HCT116 (cell line): ENCODE measurements around the gene ADAM10. TPM values are rescaled to one million over a fixed set of nuclear protein-coding genes. Genes with fewer than 3 reads are reported as not detected.

Source experiments
- ATAC-seq: fragments of 200-7000 bp; cut with Tn5 transposase; 2 replicates; pipeline ENCODE4 v1.9.1; 2020; ENCODE audit warnings: mild to moderate bottlenecking, moderate library complexity
- BruUV-seq: library from RNA; stranded (reverse); fragments of 400-500 nt; replicated peaks from 2 replicates; lab custom pipeline; 2021; lab: Mats Ljungman, UMichigan
- CTCF ChIA-PET: fragments of 300-600 bp; sonication (Branson Sonifier 250); formaldehyde crosslinking; loops from one replicate; lab custom pipeline; 2021; ENCODE audit warnings: antibody characterized with exemption; lab: Charles Lee
- POLR2A ChIA-PET: fragments of 300-600, 350-600 bp; sonication (Branson Sonifier 250); formaldehyde crosslinking; loops from one replicate; lab custom pipeline; 2021; ENCODE audit warnings: antibody characterized with exemption; lab: Charles Lee
- RAD21 ChIA-PET, 2 experiments: fragments of 300-600 bp; sonication (Branson Sonifier 250); formaldehyde crosslinking; loops; one replicate each; lab custom pipeline; 2023; ENCODE audit warnings: low total read pairs in 2 of 2; ENCODE audit not compliant: uncharacterized antibody in 2 of 2, unreplicated experiment in 2 of 2, low non-redundant PET in 1 of 2; lab: Charles Lee
- DNase-seq: peaks from one replicate; pipeline ENCODE4 v3.0.0-alpha.2; 2010; ENCODE audit warnings: low read depth, low spot score
- H2AFZ ChIP-seq: fragments of 200-600 bp; shearing (Covaris generic), sonication (generic); 2 replicates; pipeline ENCODE4 v1.6.1; 2017; ENCODE audit warnings: low read depth, mixed run types, mixed read lengths, antibody characterized with exemption, low read length; ENCODE audit not compliant: poor library complexity, severe bottlenecking
- H3K27ac ChIP-seq: 2 replicates; pipeline ENCODE4 v1.5.1; 2012; ENCODE audit warnings: low read depth, low read length
- H3K27me3 ChIP-seq: fragments of 200-600 bp; sonication (generic); 2 replicates; pipeline ENCODE4 v1.6.1; 2016; ENCODE audit warnings: mixed run types, low read length, mixed read lengths; ENCODE audit not compliant: insufficient read depth
- H3K36me3 ChIP-seq, 2 experiments: fragments of 200-500 bp in 1 of 2; fragments of 200-600 bp in 1 of 2; sonication (Bioruptor generic) in 1 of 2; sonication (generic) in 1 of 2; 2 replicates each; pipeline versions ENCODE4 v1.5.1 to v1.6.1; 2014 to 2016; ENCODE audit warnings: low read length in 2 of 2, inconsistent platforms in 1 of 2, mixed read lengths in 1 of 2, mixed run types in 1 of 2; ENCODE audit not compliant: insufficient read depth in 2 of 2, control insufficient read depth in 1 of 2
- H3K4me1 ChIP-seq, 2 experiments: fragments of 200-600 bp in 1 of 2; sonication (generic) in 1 of 2; 2 replicates each; pipeline versions ENCODE4 v1.5.1 to v1.6.1; 2012 to 2017; ENCODE audit warnings: low read length in 2 of 2, inconsistent platforms in 1 of 2, mild to moderate bottlenecking in 1 of 2, mixed read lengths in 1 of 2, mixed run types in 1 of 2, moderate library complexity in 1 of 2; ENCODE audit not compliant: insufficient read depth in 2 of 2, control insufficient read depth in 1 of 2
- H3K4me2 ChIP-seq: fragments of 200-600 bp; sonication (generic); 2 replicates; pipeline ENCODE4 v1.6.1; 2017; ENCODE audit warnings: mixed run types, low read length, mixed read lengths
- H3K4me3 ChIP-seq, 2 experiments: fragments of 200-600 bp in 1 of 2; sonication (generic) in 1 of 2; replicated peaks in 1 of 2; 2 replicates each; pipeline ENCODE4 v1.5.1; 2011 to 2016; ENCODE audit warnings: low read length in 2 of 2, control low read depth in 1 of 2, low read depth in 1 of 2, mild to moderate bottlenecking in 1 of 2, mixed read lengths in 1 of 2, mixed run types in 1 of 2
- H3K79me2 ChIP-seq: fragments of 200-600 bp; sonication (generic); 2 replicates; pipeline ENCODE4 v1.6.1; 2017; ENCODE audit warnings: mild to moderate bottlenecking, mixed run types, low read length, moderate library complexity, mixed read lengths; ENCODE audit not compliant: insufficient read depth
- H3K9ac ChIP-seq: fragments of 200-600 bp; sonication (generic); 2 replicates; pipeline ENCODE4 v1.6.1; 2016; ENCODE audit warnings: low read length, mixed read lengths
- H3K9me2 ChIP-seq: fragments of 200-600 bp; sonication (generic), shearing (Covaris generic); 2 replicates; pipeline ENCODE4 v1.6.1; 2017; ENCODE audit warnings: mixed run types, mild to moderate bottlenecking, moderate library complexity; ENCODE audit not compliant: insufficient read depth
- H3K9me3 ChIP-seq, 2 experiments: fragments of 200-500 bp in 1 of 2; fragments of 200-600 bp in 1 of 2; sonication (Bioruptor generic) in 1 of 2; sonication (generic) in 1 of 2; 2 replicates each; pipeline ENCODE4 v1.6.1; 2014 to 2017; ENCODE audit warnings: low read length in 2 of 2, mixed read lengths in 2 of 2, inconsistent platforms in 1 of 2, low read depth in 1 of 2, mild to moderate bottlenecking in 1 of 2, mixed run types in 1 of 2, moderate library complexity in 1 of 2; ENCODE audit not compliant: control insufficient read depth in 1 of 2, insufficient read depth in 1 of 2
- H4K20me1 ChIP-seq: fragments of 200-600 bp; sonication (generic), shearing (Covaris generic); 2 replicates; pipeline ENCODE4 v1.6.1; 2017; ENCODE audit warnings: mixed run types, mild to moderate bottlenecking, moderate library complexity; ENCODE audit not compliant: insufficient read depth
- ATF3 ChIP-seq: IDR thresholded peaks from 2 replicates; pipeline ENCODE4 v1.6.1; 2012
- CEBPB ChIP-seq: IDR thresholded peaks from 2 replicates; pipeline ENCODE4 v1.6.1; 2012; ENCODE audit warnings: low read depth
- CTCF ChIP-seq, 3 experiments: fragments of 200-600 bp in 1 of 3; sonication (generic) in 1 of 3; IDR thresholded peaks in 2 of 3; conservative IDR thresholded peaks in 1 of 3; 2 replicates each; pipeline ENCODE4 v1.5.1; 2012 to 2017; ENCODE audit warnings: low read depth in 2 of 3, low read length in 2 of 3, antibody characterized with exemption in 1 of 3, borderline replicate concordance in 1 of 3, control low read depth in 1 of 3, mild to moderate bottlenecking in 1 of 3, mixed read lengths in 1 of 3, mixed run types in 1 of 3, moderate library complexity in 1 of 3; ENCODE audit not compliant: insufficient read depth in 1 of 3
- EGR1 ChIP-seq: IDR thresholded peaks from 2 replicates; pipeline ENCODE4 v1.6.1; 2012; ENCODE audit warnings: low read depth
- EZH2 ChIP-seq: fragments of 200-600 bp; sonication (generic); IDR thresholded peaks from 2 replicates; pipeline ENCODE4 v1.6.1; 2017; ENCODE audit warnings: antibody characterized with exemption, mixed run types
- EZH2phosphoT487 ChIP-seq: fragments of 200-600 bp; IDR thresholded peaks from 2 replicates; pipeline ENCODE4 v1.6.1; 2018; ENCODE audit warnings: antibody characterized with exemption, borderline replicate concordance
- FOSL1 ChIP-seq: IDR thresholded peaks from 2 replicates; pipeline ENCODE4 v1.6.1; 2012; ENCODE audit warnings: low read depth
- JUND ChIP-seq: IDR thresholded peaks from 2 replicates; pipeline ENCODE4 v1.6.1; 2012
- MAX ChIP-seq: IDR thresholded peaks from 2 replicates; pipeline ENCODE4 v1.6.1; 2012
- POLR2AphosphoS5 ChIP-seq: IDR thresholded peaks from 2 replicates; pipeline ENCODE4 v1.6.1; 2011; ENCODE audit warnings: mild to moderate bottlenecking, low read depth, low read length, moderate library complexity
- REST ChIP-seq: IDR thresholded peaks from 2 replicates; pipeline ENCODE4 v1.6.1; 2012; ENCODE audit warnings: low read depth
- SIN3A ChIP-seq: IDR thresholded peaks from 2 replicates; pipeline ENCODE4 v1.6.1; 2012; ENCODE audit warnings: low read depth
- SRF ChIP-seq: IDR thresholded peaks from 2 replicates; pipeline ENCODE4 v1.6.1; 2012; ENCODE audit warnings: low read depth
- ZFX ChIP-seq: fragments of 450-650 bp; IDR thresholded peaks from 2 replicates; pipeline ENCODE4 v1.6.1; 2017
- intact Hi-C: fragments of 100-400 bp; cut with micrococcal nuclease; formaldehyde crosslinking; loops from 2 replicates; pipeline ENCODE4 v1.10.0; 2022
- total RNA-seq: library from RNA; stranded (reverse); gene quantifications from one replicate; pipeline ENCODE4 v1.2.1, GENCODE V29; 2021; ENCODE audit not compliant: unreplicated experiment

The ADAM10 gene
- total RNA-seq, 1 experiment from 2014 or later: 158 TPM

GRCh38 chr15:58608711-58609110 lies 140.8 kb downstream of the ADAM10 start:
- H3K79me2 ChIP-seq: no peaks in the 10 kb centered on the region
- intact Hi-C loops: no loop called here
- no peak overlapping the region for H3K4me2 ChIP-seq
- no peak overlapping the region for H2AFZ ChIP-seq
- BruUV-seq: no TSS peak
- CTCF ChIA-PET: no interaction called here
- DNase-seq (no peak), ATAC-seq (no peak)
- no peak overlapping the region for H3K9ac ChIP-seq
- no peaks in the 10 kb centered on the region for H4K20me1 ChIP-seq
- H3K9me3 ChIP-seq: no peaks in the 10 kb centered on the region; a peak in 1 of 4 replicates
- RAD21 ChIA-PET: no interaction called here
- TF ChIP-seq FOSL1 (no peak), POLR2AphosphoS5 (no peak), ZFX (no peak), CEBPB (no peak), EGR1 (no peak), CTCF (IDR thresholded peaks at IDR 0.05 in 2 of 3, conservative IDR thresholded peaks at IDR 0.05 in 1 of 3; ENCODE audit: borderline replicate concordance in 1 of 3, insufficient read depth in 1 of 3, low read depth in 2 of 3, low read length in 2 of 3) (no peak), MAX (no peak), SIN3A (no peak), REST (no peak), EZH2phosphoT487 (no peak), JUND (no peak), SRF (no peak), EZH2 (no peak), ATF3 (no peak)
- no peaks in the 10 kb centered on the region for H3K4me1 ChIP-seq
- no peaks in the 10 kb centered on the region for H3K36me3 ChIP-seq
- POLR2A ChIA-PET: no interaction called here
- H3K9me2 ChIP-seq: no peaks in the 10 kb centered on the region
- H3K27ac ChIP-seq: no peak overlapping the region
- H3K4me3 ChIP-seq: no peak overlapping the region
- H3K27me3 ChIP-seq: no peaks in the 10 kb centered on the region
